B cell (primary cell): ENCODE measurements around the gene LSP1. TPM values are rescaled to one million over a fixed set of nuclear protein-coding genes. Genes with fewer than 3 reads are reported as not detected.

Source experiments
- ATAC-seq: fragments of 200-7000 bp; cut with Tn5 transposase; one replicate; pipeline ENCODE4 v1.10.0; 2021; ENCODE audit warnings: low read depth, mild to moderate bottlenecking, moderate number of reproducible peaks, moderate library complexity
- CTCF ChIA-PET: fragments of 350-600 bp; sonication (Branson Sonifier 250); formaldehyde crosslinking; loops from one replicate; lab custom pipeline; 2021; ENCODE audit warnings: antibody characterized with exemption, inconsistent platforms; lab: Charles Lee
- POLR2A ChIA-PET: fragments of 350-600 bp; sonication (Branson Sonifier 250); formaldehyde crosslinking; loops from one replicate; lab custom pipeline; 2021; ENCODE audit warnings: antibody characterized with exemption; lab: Charles Lee
- DNase-seq: peaks from one replicate; pipeline ENCODE4 v3.0.0; 2013
- H2AFZ ChIP-seq: 2 replicates; pipeline ENCODE4 v1.6.1; 2012; ENCODE audit warnings: mild to moderate bottlenecking, low read depth, low read length; ENCODE audit not compliant: insufficient read depth, poor library complexity, severe bottlenecking
- H3K27ac ChIP-seq, 2 donors: 1 replicate in 1 of 2; 2 replicates in 1 of 2; pipeline ENCODE4 v1.5.1; 2012 to 2013; ENCODE audit warnings: low read length in 2 of 2, mild to moderate bottlenecking in 2 of 2, moderate library complexity in 1 of 2
- H3K27me3 ChIP-seq, 4 experiments: fragments of 200-600 bp in 1 of 4; sonication (generic) in 1 of 4; replicated peaks in 1 of 4; 1 replicate in 2 of 4; 2 replicates in 2 of 4; pipeline versions ENCODE4 v1.6.1 to v1.7.0; 2013 to 2016; ENCODE audit warnings: low read length in 3 of 4, mild to moderate bottlenecking in 2 of 4, mixed read lengths in 1 of 4, moderate library complexity in 1 of 4; ENCODE audit not compliant: insufficient read depth in 4 of 4, control insufficient read depth in 3 of 4; ENCODE audit errors: control extremely low read depth in 1 of 4
- H3K36me3 ChIP-seq, 2 experiments: replicated peaks in 1 of 2; 1 replicate in 1 of 2; 2 replicates in 1 of 2; pipeline versions ENCODE4 v1.6.1 to v1.7.1; 2013; ENCODE audit warnings: low read length in 1 of 2; ENCODE audit not compliant: insufficient read depth in 2 of 2, control insufficient read depth in 1 of 2; ENCODE audit errors: control extremely low read depth in 1 of 2, extremely low read depth in 1 of 2
- H3K4me1 ChIP-seq, 2 donors: fragments of 200-600 bp in 1 of 2; sonication (generic) in 1 of 2; 1 replicate in 1 of 2; 2 replicates in 1 of 2; pipeline versions ENCODE4 v1.5.1 to v1.6.1; 2013 to 2017; ENCODE audit warnings: low read length in 2 of 2; ENCODE audit not compliant: control insufficient read depth in 2 of 2, insufficient read depth in 2 of 2
- H3K4me2 ChIP-seq: replicated peaks from 2 replicates; pipeline ENCODE3; 2012; ENCODE audit warnings: mild to moderate bottlenecking, low read depth, low read length; ENCODE audit not compliant: poor library complexity, severe bottlenecking
- H3K4me3 ChIP-seq, 5 experiments: fragments of 200-600 bp in 1 of 5; sonication (generic) in 1 of 5; 1 replicate in 3 of 5; 2 replicates in 2 of 5; pipeline versions ENCODE4 v1.5.1 to v1.7.0; 2011 to 2016; ENCODE audit warnings: low read length in 4 of 5, mild to moderate bottlenecking in 4 of 5, low read depth in 2 of 5, control low read depth in 1 of 5, moderate library complexity in 1 of 5; ENCODE audit not compliant: insufficient read depth in 1 of 5; ENCODE audit errors: control extremely low read depth in 1 of 5, extremely low read depth in 1 of 5
- H3K79me2 ChIP-seq: fragments of 200-600 bp; sonication (generic); one replicate; pipeline ENCODE4 v1.6.0; 2016; ENCODE audit warnings: low read length; ENCODE audit not compliant: control insufficient read depth, insufficient read depth
- H3K9ac ChIP-seq: fragments of 200-600 bp; sonication (generic); 2 replicates; pipeline ENCODE4 v1.6.1; 2017; ENCODE audit warnings: mild to moderate bottlenecking, low read length, moderate library complexity
- H3K9me3 ChIP-seq, 3 donors: one replicate each; pipeline versions ENCODE4 v1.6.1 to v1.7.1; 2013; ENCODE audit warnings: low read length in 2 of 3; ENCODE audit not compliant: control insufficient read depth in 2 of 3, insufficient read depth in 1 of 3; ENCODE audit errors: control extremely low read depth in 1 of 3
- H4K20me1 ChIP-seq: 2 replicates; pipeline ENCODE4 v1.6.0; 2012; ENCODE audit warnings: mild to moderate bottlenecking, low read length; ENCODE audit not compliant: insufficient read depth, control insufficient read depth, poor library complexity, severe bottlenecking
- H3K27ac Mint-ChIP-seq: one replicate; pipeline ENCODE4 v1.8.0; 2021; ENCODE audit warnings: mixed read lengths
- H3K27me3 Mint-ChIP-seq: one replicate; pipeline ENCODE4 v1.8.0; 2021; ENCODE audit warnings: mixed read lengths
- H3K4me1 Mint-ChIP-seq: one replicate; pipeline ENCODE4 v1.8.0; 2021; ENCODE audit warnings: mixed read lengths
- H3K4me3 Mint-ChIP-seq: one replicate; pipeline ENCODE4 v1.8.0; 2021; ENCODE audit warnings: mixed read lengths
- H3K9me3 Mint-ChIP-seq: one replicate; pipeline ENCODE4 v1.8.0; 2022; ENCODE audit warnings: mixed read lengths; ENCODE audit not compliant: insufficient read depth
- CTCF ChIP-seq: fragments of 200-600 bp; IDR thresholded peaks from one replicate; pipeline ENCODE4 v1.8.0; 2022; ENCODE audit warnings: antibody characterized with exemption, mild to moderate bottlenecking
- EZH2 ChIP-seq: IDR thresholded peaks from 2 replicates; pipeline ENCODE4 v1.6.1; 2012; ENCODE audit warnings: borderline replicate concordance, low read depth, mild to moderate bottlenecking, moderate library complexity, low read length; ENCODE audit not compliant: insufficient read depth, poor library complexity, severe bottlenecking
- WGBS: methylation state at CpG from one replicate; pipeline ENCODE4 v1.1.5; 2013; ENCODE audit warnings: missing lambda C conversion rate; ENCODE audit not compliant: insufficient coverage; 5-methylcytosine and 5-hydroxymethylcytosine counted together
- intact Hi-C: fragments of 100-400 bp; cut with micrococcal nuclease; formaldehyde crosslinking; loops from one replicate; pipeline ENCODE4 v1.10.0; 2022
- polyA plus RNA-seq: library from polyadenylated mRNA; depleted of rRNA; stranded (reverse); fragments of >200 nt; gene quantifications from 2 replicates; pipeline ENCODE4 v1.2.3, GENCODE V29; 2012
- total RNA-seq, 2 donors: library from RNA; stranded (reverse); fragments of 120-200 nt in 1 of 2; gene quantifications; 1 replicate in 1 of 2; 2 replicates in 1 of 2; pipeline versions ENCODE4 v1.2.3 to v1.2.4, GENCODE V29; 2013 to 2022

The LSP1 gene
- total and polyA plus RNA-seq, 2 donors (not counting 1 experiment from before 2014, with no cell fraction given), result 249 to 446 TPM

- Histone ChIP-seq H4K20me1 (peaks cover 100% of the 10 kb centered on the region), H3K4me3 (no peak overlapping the region), H2AFZ (no peak overlapping the region), H3K79me2 (peaks cover 100% of the 10 kb centered on the region), H3K27ac (no peak overlapping the region), H3K4me2 (no peak overlapping the region), H3K27me3 (no peaks in the 10 kb centered on the region), H3K9me3 (no peaks in the 10 kb centered on the region), H3K36me3 (peaks cover 0 to 52% of the 10 kb centered on the region in 2 experiments), H3K9ac (no peak overlapping the region), H3K4me1 (peaks cover 34 to 79% of the 10 kb centered on the region in 2 donors)
- H3K27ac Mint-ChIP-seq, result no peak overlapping the region
- ChIA-PET CTCF (interaction anchor here (0.7 kb wide), 1 partner anchor 13 kb away, joined by 3 read pairs; the partner anchor contains the start of gene LSP1), POLR2A (interaction anchor here (0.7 to 2.1 kb wide), 2 partner anchors 13 to 25 kb away, joined by 3 to 5 read pairs; partner anchors contain the start of gene LSP1)
- TF ChIP-seq CTCF, result no peak
- TF ChIP-seq EZH2, result no peak
- no peaks in the 10 kb centered on the region for H3K9me3 Mint-ChIP-seq
- intact Hi-C loops, result no loop called here
- no peak overlapping the region for H3K4me3 Mint-ChIP-seq
- H3K4me1 Mint-ChIP-seq, result peaks cover 52% of the 10 kb centered on the region
- 88% methylated on average over 8 of the region's 8 CpGs for WGBS
- ATAC-seq (no peak), DNase-seq (no peak)
- H3K27me3 Mint-ChIP-seq, result no peaks in the 10 kb centered on the region
Observed at GRCh38 chr11:1866226-1866625, 13.3 kb downstream of the LSP1 start.

- no peak overlapping the region for H3K4me3 ChIP-seq
- peaks cover 100% of the 10 kb centered on the region for H3K79me2 ChIP-seq
- TF ChIP-seq CTCF (no peak), EZH2 (no peak)
- H3K27me3 ChIP-seq, result no peaks in the 10 kb centered on the region
- Mint-ChIP-seq H3K4me3 (no peak overlapping the region), H3K9me3 (no peaks in the 10 kb centered on the region), H3K4me1 (peaks cover 54% of the 10 kb centered on the region), H3K27me3 (no peaks in the 10 kb centered on the region), H3K27ac (no peak overlapping the region)
- ATAC-seq, result no peak
- H3K4me1 ChIP-seq, result peaks cover 32 to 80% of the 10 kb centered on the region in 2 donors
- no peaks in the 10 kb centered on the region for H3K9me3 ChIP-seq
- H3K9ac ChIP-seq, result no peak overlapping the region
- 87% methylated on average over 15 of the region's 15 CpGs for WGBS
- peaks cover 0 to 50% of the 10 kb centered on the region in 2 experiments for H3K36me3 ChIP-seq
- POLR2A ChIA-PET, result interaction anchor here (0.7 to 2.1 kb wide), 2 partner anchors 13 to 24 kb away, joined by 3 to 5 read pairs; partner anchors contain the start of gene LSP1
- CTCF ChIA-PET, result interaction anchor here (0.7 kb wide), 1 partner anchor 14 kb away, joined by 3 read pairs; the partner anchor contains the start of gene LSP1
- intact Hi-C loops, result no loop called here
- H2AFZ ChIP-seq, result no peak overlapping the region
- no peak overlapping the region for H3K4me2 ChIP-seq
- H3K27ac ChIP-seq, result no peak overlapping the region
- peaks cover 100% of the 10 kb centered on the region for H4K20me1 ChIP-seq
- no peak for DNase-seq
Observed at GRCh38 chr11:1866776-1867175, 13.9 kb downstream of the LSP1 start.
